ENCODE data around the gene PLEKHD1. TPM values are rescaled to one million over a fixed set of nuclear protein-coding genes. Genes with fewer than 3 reads are reported as not detected.

Gene PLEKHD1
- total and polyA plus RNA-seq, 7 experiments from 2014 or later = 0.07 to 0.74 (median 0.26) TPM; not detected in 1

DNA sequence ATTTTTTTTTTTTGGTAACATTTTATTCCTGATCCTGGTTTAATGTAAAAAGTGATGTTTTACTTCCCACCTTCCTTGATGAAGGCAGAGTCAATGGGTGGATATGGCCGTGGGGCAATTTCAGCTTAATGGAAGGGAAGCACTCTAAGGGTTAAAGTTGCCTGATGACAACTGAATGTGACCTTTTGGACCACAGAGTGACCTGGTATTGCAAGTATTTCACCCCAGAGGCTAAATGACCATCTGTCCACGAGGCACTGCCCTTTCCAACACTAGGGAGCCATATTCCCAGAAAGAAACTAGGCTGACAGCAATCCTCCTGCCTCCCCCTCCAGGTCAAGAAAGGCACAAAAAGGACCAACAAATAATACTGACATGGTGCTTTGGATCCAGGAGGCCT lies 85.3 kb downstream of the PLEKHD1 start:
- Histone ChIP-seq H3K36me3 (ENCODE audit: control insufficient read depth in 2 of 3, insufficient read depth in 3 of 3, low read length in 3 of 3) (no peaks in the 10 kb centered on the region), H3K9me3 (ENCODE audit: control insufficient read depth in 2 of 3, low read length in 3 of 3) (no peaks in the 10 kb centered on the region), H3K4me1 (ENCODE audit: control insufficient read depth in 2 of 2, insufficient read depth in 2 of 2, low read length in 2 of 2) (peaks cover 9 to 16% of the 10 kb centered on the region in 2 donors), H3K27ac (ENCODE audit: low read depth, low read length) (no peak overlapping the region), H3K4me3 (ENCODE audit: low read length) (no peak overlapping the region), H3K27me3 (ENCODE audit: control insufficient read depth in 2 of 2, insufficient read depth in 2 of 2, low read length in 2 of 2) (peaks cover 0 to 6% of the 10 kb centered on the region in 2 donors)
- Mint-ChIP-seq H3K27ac (no peak overlapping the region), H3K4me3 (peak overlapping the region in 1 of 10 donors; percentile 29), H3K4me1 (peaks cover 4 to 15% (median 11%) of the 10 kb centered on the region in 7 donors), H3K36me3 (no peaks in the 10 kb centered on the region), H3K27me3 (peaks cover 61 to 85% (median 66%) of the 10 kb centered on the region in 5 donors), H3K9me3 (no peaks in the 10 kb centered on the region)
- intact Hi-C loops (cut with micrococcal nuclease) = loop anchor here in 1 of 2 donors (5.0 kb wide), 1 partner anchor 308 kb away; the partner anchor contains the start of gene GALNT16
- POLR2A ChIA-PET = no interaction called here
- DNase-seq = no peak
- CTCF ChIA-PET = no interaction called here
- ATAC-seq = no peak

DNA sequence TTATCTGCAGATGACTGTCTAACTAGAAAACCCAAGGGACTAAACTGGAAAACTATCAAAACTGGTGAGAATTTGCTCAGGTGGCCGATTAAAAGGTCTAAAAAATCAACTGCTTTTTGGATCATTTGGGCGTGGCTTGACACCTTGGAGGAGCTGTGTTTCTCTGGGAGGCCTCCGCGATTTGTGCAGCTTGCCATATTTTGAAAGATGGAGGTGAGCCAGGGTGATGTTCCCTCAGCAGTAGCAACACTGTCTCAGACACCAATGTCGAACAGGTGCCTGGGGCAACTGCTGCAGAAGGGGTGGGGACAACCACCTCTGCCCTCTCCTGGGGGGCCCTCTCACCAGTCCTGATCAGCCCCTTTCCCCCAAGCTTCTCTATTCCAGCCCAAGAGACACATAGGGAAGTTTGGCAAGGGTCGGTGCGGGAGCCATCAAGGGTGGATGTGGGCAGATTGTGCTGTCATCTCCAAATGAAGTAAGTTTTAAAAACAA lies 86.4 kb downstream of the PLEKHD1 start:
- Mint-ChIP-seq H3K36me3 (no peaks in the 10 kb centered on the region), H3K9me3 (no peaks in the 10 kb centered on the region), H3K27me3 (peaks cover 65 to 85% (median 68%) of the 10 kb centered on the region in 5 donors), H3K4me1 (peaks cover 4 to 15% (median 12%) of the 10 kb centered on the region in 7 donors), H3K4me3 (peak overlapping the region in 9 of 10 donors; percentile 9 to 84 (median 34)), H3K27ac (no peak overlapping the region)
- ChIA-PET POLR2A (no interaction called here), CTCF (no interaction called here)
- no peak overlapping the region for H3K27ac ChIP-seq (ENCODE audit: low read depth, low read length)
- ATAC-seq = no peak
- H3K36me3 ChIP-seq (ENCODE audit: control insufficient read depth in 2 of 3, insufficient read depth in 3 of 3, low read length in 3 of 3) = no peaks in the 10 kb centered on the region
- DNase-seq = no peak
- H3K4me3 ChIP-seq (ENCODE audit: low read length) = no peak overlapping the region
- H3K4me1 ChIP-seq (ENCODE audit: control insufficient read depth in 2 of 2, insufficient read depth in 2 of 2, low read length in 2 of 2) = peaks cover 9 to 16% of the 10 kb centered on the region in 2 donors
- H3K27me3 ChIP-seq (ENCODE audit: control insufficient read depth in 2 of 2, insufficient read depth in 2 of 2, low read length in 2 of 2) = peaks cover 0 to 6% of the 10 kb centered on the region in 2 donors
- intact Hi-C loops (cut with micrococcal nuclease) = loop anchor here in 1 of 2 donors (5.0 kb wide), 1 partner anchor 309 kb away; the partner anchor contains the start of gene GALNT16
- H3K9me3 ChIP-seq (ENCODE audit: control insufficient read depth in 2 of 3, low read length in 3 of 3) = no peaks in the 10 kb centered on the region

DNA sequence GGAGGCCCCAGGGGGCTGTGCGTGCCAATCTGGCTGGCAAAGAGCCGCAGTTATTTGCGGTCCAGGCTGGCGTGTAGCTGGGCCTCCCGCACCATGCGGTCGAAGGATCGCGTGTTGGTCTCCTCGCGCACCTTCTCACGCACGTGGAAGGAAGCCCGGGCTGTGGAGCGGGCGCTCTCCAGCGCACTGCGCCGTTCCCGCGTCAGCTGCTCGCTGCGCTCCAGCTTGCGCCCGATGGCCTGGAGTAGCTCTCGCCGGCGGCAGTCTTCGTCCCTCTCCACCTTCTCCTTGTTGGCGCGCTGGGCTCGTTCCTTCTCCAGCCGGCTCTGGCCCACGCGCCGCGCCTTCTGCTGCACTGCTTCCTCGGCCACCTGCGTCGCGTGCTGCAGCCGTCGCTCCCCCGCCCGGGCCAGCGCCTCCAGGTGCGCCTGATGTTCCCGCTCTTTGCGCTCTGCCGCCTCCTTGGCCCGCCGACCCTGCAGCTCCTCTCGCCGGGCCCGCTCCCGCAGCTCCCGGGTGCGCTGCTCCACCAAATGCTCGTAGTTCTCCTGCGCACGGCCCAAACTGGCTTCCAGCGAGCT lies 87.0 kb downstream of the PLEKHD1 start:
- H3K4me3 ChIP-seq (ENCODE audit: low read length) = no peak overlapping the region
- Mint-ChIP-seq H3K27me3 (peaks cover 65 to 84% (median 68%) of the 10 kb centered on the region in 5 donors), H3K27ac (no peak overlapping the region), H3K36me3 (no peaks in the 10 kb centered on the region), H3K4me3 (peak overlapping the region in 5 of 10 donors; percentile 16 to 84 (median 35)), H3K4me1 (peaks cover 5 to 15% (median 12%) of the 10 kb centered on the region in 7 donors), H3K9me3 (peaks cover 0 to 1% (median 0%) of the 10 kb centered on the region in 11 donors)
- H3K4me1 ChIP-seq (ENCODE audit: control insufficient read depth in 2 of 2, insufficient read depth in 2 of 2, low read length in 2 of 2) = peaks cover 9 to 16% of the 10 kb centered on the region in 2 donors
- H3K27ac ChIP-seq (ENCODE audit: low read depth, low read length) = no peak overlapping the region
- POLR2A ChIA-PET = no interaction called here
- DNase-seq (no peak), ATAC-seq (no peak)
- H3K9me3 ChIP-seq (ENCODE audit: control insufficient read depth in 2 of 3, low read length in 3 of 3) = no peaks in the 10 kb centered on the region
- CTCF ChIA-PET = no interaction called here
- no peaks in the 10 kb centered on the region for H3K36me3 ChIP-seq (ENCODE audit: control insufficient read depth in 2 of 3, insufficient read depth in 3 of 3, low read length in 3 of 3)
- H3K27me3 ChIP-seq (ENCODE audit: control insufficient read depth in 2 of 2, insufficient read depth in 2 of 2, low read length in 2 of 2) = peaks cover 0 to 6% of the 10 kb centered on the region in 2 donors
- intact Hi-C loops (cut with micrococcal nuclease) = loop anchor here in 1 of 2 donors (5.0 kb wide), 1 partner anchor 309 kb away; the partner anchor contains the start of gene GALNT16

DNA sequence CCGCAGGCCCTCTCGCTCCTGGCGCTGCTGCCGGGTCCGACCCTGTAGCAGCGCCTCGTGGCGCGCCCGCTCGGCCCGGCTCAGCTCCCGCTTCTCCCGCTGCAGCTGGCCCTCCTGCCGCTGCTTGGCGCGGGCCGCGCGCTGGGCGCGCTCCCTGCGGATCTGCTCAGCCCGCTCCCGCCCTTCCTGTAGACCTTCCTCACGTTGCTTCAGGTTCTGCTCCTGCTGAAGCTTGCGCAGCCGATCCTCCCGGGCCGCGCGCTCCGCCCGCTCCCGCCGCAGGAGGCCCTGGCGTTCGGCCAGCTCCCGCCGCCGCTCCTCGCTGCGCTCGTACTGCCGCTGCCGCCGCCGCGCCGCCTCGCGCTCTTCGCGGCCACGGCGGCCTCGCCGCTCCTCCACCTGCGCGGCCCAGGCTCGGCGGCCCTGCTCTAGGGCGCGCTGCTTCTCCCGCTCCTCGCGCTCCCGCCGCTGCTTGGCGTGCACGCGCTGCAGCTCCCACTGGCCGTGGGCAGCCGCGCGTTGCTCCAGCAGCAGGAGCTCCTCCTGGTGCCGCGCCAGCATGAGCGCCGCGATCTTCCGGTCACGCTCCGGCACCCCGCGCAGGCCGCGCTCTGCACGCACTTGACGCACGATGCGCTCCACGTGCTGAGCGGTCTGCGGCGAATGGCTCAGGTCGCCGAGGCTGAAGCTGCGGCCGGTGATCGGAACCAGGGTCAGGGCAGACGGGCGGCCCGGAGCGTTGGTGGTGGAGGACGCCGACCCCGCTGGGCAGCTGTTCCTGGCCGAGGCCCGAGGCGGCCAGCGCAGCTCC lies 87.7 kb downstream of the PLEKHD1 start:
- CTCF ChIA-PET = no interaction called here
- ATAC-seq (no peak), DNase-seq (peak in 1 of 9 donors; percentile 28)
- Histone ChIP-seq H3K27ac (ENCODE audit: low read depth, low read length) (no peak overlapping the region), H3K36me3 (ENCODE audit: control insufficient read depth in 2 of 3, insufficient read depth in 3 of 3, low read length in 3 of 3) (no peaks in the 10 kb centered on the region), H3K4me1 (ENCODE audit: control insufficient read depth in 2 of 2, insufficient read depth in 2 of 2, low read length in 2 of 2) (peaks cover 9 to 16% of the 10 kb centered on the region in 2 donors), H3K9me3 (ENCODE audit: control insufficient read depth in 2 of 3, low read length in 3 of 3) (no peaks in the 10 kb centered on the region), H3K27me3 (ENCODE audit: control insufficient read depth in 2 of 2, insufficient read depth in 2 of 2, low read length in 2 of 2) (peaks cover 0 to 6% of the 10 kb centered on the region in 2 donors), H3K4me3 (ENCODE audit: low read length) (no peak overlapping the region)
- Mint-ChIP-seq H3K4me1 (peaks cover 5 to 15% (median 12%) of the 10 kb centered on the region in 7 donors), H3K27ac (no peak overlapping the region), H3K4me3 (peak overlapping the region in 7 of 10 donors; percentile 7 to 84 (median 35)), H3K9me3 (peaks cover 0 to 1% (median 0%) of the 10 kb centered on the region in 11 donors), H3K27me3 (peaks cover 65 to 84% (median 67%) of the 10 kb centered on the region in 5 donors), H3K36me3 (no peaks in the 10 kb centered on the region)
- POLR2A ChIA-PET = no interaction called here
- intact Hi-C loops (cut with micrococcal nuclease) = loop anchor here in 1 of 2 donors (5.0 kb wide), 1 partner anchor 310 kb away; the partner anchor contains the start of gene GALNT16

DNA sequence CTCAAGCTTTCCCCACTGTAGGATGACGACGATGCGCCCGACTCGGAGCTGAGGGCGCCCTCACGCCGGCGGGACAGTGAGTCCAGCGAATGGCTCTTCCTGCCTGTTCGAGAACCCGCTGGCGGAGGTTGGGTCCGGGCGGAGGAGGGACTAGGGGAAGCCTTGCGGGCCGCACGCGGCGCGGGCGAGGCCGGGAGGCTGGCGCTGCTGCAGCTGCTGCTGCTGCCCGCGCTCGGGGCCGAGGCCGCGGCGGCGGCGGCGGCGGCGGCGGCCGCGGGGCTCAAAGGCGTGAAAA lies 88.3 kb downstream of the PLEKHD1 start:
- Histone ChIP-seq H3K9me3 (ENCODE audit: control insufficient read depth in 2 of 3, low read length in 3 of 3) (no peaks in the 10 kb centered on the region), H3K4me3 (ENCODE audit: low read length) (no peak overlapping the region), H3K4me1 (ENCODE audit: control insufficient read depth in 2 of 2, insufficient read depth in 2 of 2, low read length in 2 of 2) (peaks cover 9 to 16% of the 10 kb centered on the region in 2 donors), H3K27me3 (ENCODE audit: control insufficient read depth in 2 of 2, insufficient read depth in 2 of 2, low read length in 2 of 2) (peaks cover 0 to 6% of the 10 kb centered on the region in 2 donors), H3K27ac (ENCODE audit: low read depth, low read length) (no peak overlapping the region), H3K36me3 (ENCODE audit: control insufficient read depth in 2 of 3, insufficient read depth in 3 of 3, low read length in 3 of 3) (no peaks in the 10 kb centered on the region)
- POLR2A ChIA-PET = no interaction called here
- peak in 1 of 9 donors; percentile 30 for DNase-seq
- CTCF ChIA-PET = no interaction called here
- no peaks in the 10 kb centered on the region for H3K36me3 Mint-ChIP-seq
- intact Hi-C loops (cut with micrococcal nuclease) = loop anchor here in 1 of 2 donors (5.0 kb wide), 1 partner anchor 310 kb away; the partner anchor contains the start of gene GALNT16
- H3K4me3 Mint-ChIP-seq = peak overlapping the region in 5 of 10 donors; percentile 12 to 84 (median 56)
- no peak overlapping the region for H3K27ac Mint-ChIP-seq
- no peak for ATAC-seq
- H3K9me3 Mint-ChIP-seq = peaks cover 0 to 1% (median 0%) of the 10 kb centered on the region in 11 donors
- H3K27me3 Mint-ChIP-seq = peaks cover 59 to 82% (median 63%) of the 10 kb centered on the region in 5 donors
- H3K4me1 Mint-ChIP-seq = peaks cover 5 to 15% (median 12%) of the 10 kb centered on the region in 7 donors

DNA sequence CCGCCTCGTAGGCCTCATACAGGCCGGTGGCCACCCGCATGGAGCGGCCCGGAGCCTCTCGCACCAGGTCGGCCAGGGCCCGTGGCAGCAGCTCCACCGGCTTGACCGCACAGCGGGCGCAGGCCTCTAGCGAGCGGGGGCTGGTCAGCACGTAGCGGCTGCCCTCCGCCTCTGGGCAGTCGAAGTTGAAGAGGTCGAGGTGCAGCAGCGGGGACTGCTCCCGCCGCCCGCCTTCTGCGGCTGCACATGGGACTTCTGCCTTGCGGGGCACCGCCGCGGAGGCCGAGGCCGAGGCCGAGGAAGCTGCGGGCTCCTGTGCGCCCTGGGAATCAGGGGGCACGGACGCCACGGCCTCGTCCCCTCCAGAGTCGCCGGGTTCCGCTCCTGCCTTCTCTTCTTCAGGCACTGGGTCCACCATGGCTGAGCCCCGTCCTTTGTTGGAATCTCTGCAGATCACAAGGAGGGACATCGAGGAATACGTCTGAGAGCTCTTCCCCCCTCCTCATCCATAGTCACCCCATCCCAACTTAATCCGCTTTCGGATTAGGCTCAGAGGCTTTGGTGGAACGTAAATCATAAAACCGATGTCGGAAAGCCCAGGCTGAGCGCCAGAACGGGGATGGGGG lies 88.8 kb downstream of the PLEKHD1 start:
- H3K27ac Mint-ChIP-seq = no peak overlapping the region
- peak overlapping the region; percentile 13 for H3K4me3 ChIP-seq (ENCODE audit: low read length)

More for the DNA sequence above, 88.8 kb downstream of the PLEKHD1 start:
- peaks cover 9 to 16% of the 10 kb centered on the region in 2 donors for H3K4me1 ChIP-seq (ENCODE audit: control insufficient read depth in 2 of 2, insufficient read depth in 2 of 2, low read length in 2 of 2)
- peaks cover 5 to 15% (median 12%) of the 10 kb centered on the region in 7 donors for H3K4me1 Mint-ChIP-seq
- ChIA-PET POLR2A (no interaction called here), CTCF (interaction anchor here (0.8 kb wide), 1 partner anchor 332 kb away, joined by 3 read pairs; no protein-coding TSS in a partner anchor)
- no peaks in the 10 kb centered on the region for H3K36me3 ChIP-seq (ENCODE audit: control insufficient read depth in 2 of 3, insufficient read depth in 3 of 3, low read length in 3 of 3)
- no peaks in the 10 kb centered on the region for H3K36me3 Mint-ChIP-seq
- DNase-seq (no peak), ATAC-seq (no peak)
- H3K4me3 Mint-ChIP-seq = peak overlapping the region; percentile 48 to 91 (median 78)
- intact Hi-C loops (cut with micrococcal nuclease) = loop anchor here in 1 of 2 donors (5.0 kb wide), 1 partner anchor 311 kb away; the partner anchor contains the start of gene GALNT16
- peaks cover 54 to 82% (median 58%) of the 10 kb centered on the region in 5 donors for H3K27me3 Mint-ChIP-seq
- H3K27ac ChIP-seq (ENCODE audit: low read depth, low read length) = no peak overlapping the region
- peaks cover 0 to 1% (median 0%) of the 10 kb centered on the region in 11 donors for H3K9me3 Mint-ChIP-seq
- H3K27me3 ChIP-seq (ENCODE audit: control insufficient read depth in 2 of 2, insufficient read depth in 2 of 2, low read length in 2 of 2) = peaks cover 0 to 6% of the 10 kb centered on the region in 2 donors
- no peaks in the 10 kb centered on the region for H3K9me3 ChIP-seq (ENCODE audit: control insufficient read depth in 2 of 3, low read length in 3 of 3)

Measured in naive thymus-derived CD4-positive, alpha-beta T cell (primary cell).